Psoas muscle (tissue), 8 donors: ENCODE results near the gene SPACDR. TPM values are rescaled to one million over a fixed set of nuclear protein-coding genes. Genes with fewer than 3 reads are reported as not detected.
"Not testable (repeated sequence)": the region's sequence is repeated elsewhere in the genome, so short reads cannot be mapped to it uniquely, and the experiment has no call there.

Experiments
- ATAC-seq, 4 donors: fragments of 200-7000 bp; cut with Tn5 transposase; one replicate each; pipeline ENCODE4 v1.9.1; 2020; ENCODE audit warnings: moderate library complexity in 3 of 4, mild to moderate bottlenecking in 2 of 4
- DNase-seq, 2 donors: peaks; one replicate each; pipeline ENCODE4 v3.0.0-alpha.2; 2020
- H3K27ac ChIP-seq: fragments of 200-600 bp; one replicate; pipeline ENCODE4 v1.8.0; 2022
- H3K27me3 ChIP-seq, 3 donors: fragments of 200-600 bp in 1 of 3; one replicate each; pipeline versions ENCODE4 v1.6.1 to v1.8.0; 2013 to 2022; ENCODE audit warnings: low read length in 2 of 3, mild to moderate bottlenecking in 2 of 3, moderate library complexity in 1 of 3; ENCODE audit not compliant: insufficient read depth in 3 of 3
- H3K36me3 ChIP-seq, 2 donors: fragments of 200-600 bp in 1 of 2; one replicate each; pipeline versions ENCODE4 v1.6.1 to v1.8.0; 2013 to 2022; ENCODE audit warnings: low read depth in 1 of 2, mild to moderate bottlenecking in 1 of 2, moderate library complexity in 1 of 2; ENCODE audit not compliant: insufficient read depth in 1 of 2
- H3K4me1 ChIP-seq: fragments of 200-600 bp; one replicate; pipeline ENCODE4 v1.8.0; 2022
- H3K4me3 ChIP-seq: fragments of 200-600 bp; one replicate; pipeline ENCODE4 v1.8.0; 2022; ENCODE audit warnings: mild to moderate bottlenecking
- H3K9me3 ChIP-seq: fragments of 200-600 bp; one replicate; pipeline ENCODE4 v1.8.0; 2022
- CTCF ChIP-seq: fragments of 200-600 bp; IDR thresholded peaks from one replicate; pipeline ENCODE4 v1.8.0; 2022; ENCODE audit warnings: antibody characterized with exemption
- WGBS, 3 donors: extraction: QIAGEN DNeasy Blood & Tissue Kit; methylation state at CpG; one replicate each; pipeline versions ENCODE4 v1.1.6 to v1.1.7; 2013; 5-methylcytosine and 5-hydroxymethylcytosine counted together
- intact Hi-C, 2 donors: fragments of 100-400 bp; cut with DNase I; formaldehyde crosslinking; loops; one replicate each; pipeline versions ENCODE4 v1.11.0 to v1.14.2; 2022
- polyA plus RNA-seq, 3 donors: library from polyadenylated mRNA; stranded (reverse); fragments of 200-250 nt; gene quantifications; one replicate each; pipeline ENCODE4 v1.2.3, GENCODE V29; 2013
- total RNA-seq, 4 donors: library from RNA; stranded (reverse); fragmentation: NEBNext Ultra II Directional in 2 of 4; extraction: Animal tissue kit (Norgen Biotek cat#: 25700) in 2 of 4; gene quantifications; one replicate each; pipeline versions ENCODE4 v1.2.1 to v1.2.4, GENCODE V29; 2021 to 2023
- donor health status: healthy with polysubstance abuse.
- donor health status: DM: no; HTN: no; CAD: no; lungs with moderate emphysema.
- donor health status: Bipolar disorder and iron deficiency.
- donor health status: healthy.
- donor health status: DM: yes; HTN: yes; CAD: no.
- donor health status: DM: no; HTN: no; CAD: no.
- donor health status: DM: no; HTN: no; CAD: no.
- donor health status: DM: yes; HTN: yes; CAD: no.

Gene SPACDR
- total and polyA plus RNA-seq, 7 donors = 0.17 to 0.25 TPM; not detected in 5

- no peak overlapping the region for H3K27ac ChIP-seq
- ATAC-seq (no peak), DNase-seq (no peak)
- H3K36me3 ChIP-seq = no peaks in the 10 kb centered on the region
- H3K4me3 ChIP-seq = no peak overlapping the region
- H3K27me3 ChIP-seq = no peaks in the 10 kb centered on the region
- intact Hi-C loops = no loop called here
- no peak for TF ChIP-seq CTCF
- no peaks in the 10 kb centered on the region for H3K4me1 ChIP-seq
- 77 to 86% (median 78%) methylated on average over 3 of the region's 3 CpGs for WGBS, 3 donors
- no peaks in the 10 kb centered on the region for H3K9me3 ChIP-seq
Observed at GRCh38 chr7:100452513-100452912, 11.5 kb downstream of the SPACDR start.

DNA sequence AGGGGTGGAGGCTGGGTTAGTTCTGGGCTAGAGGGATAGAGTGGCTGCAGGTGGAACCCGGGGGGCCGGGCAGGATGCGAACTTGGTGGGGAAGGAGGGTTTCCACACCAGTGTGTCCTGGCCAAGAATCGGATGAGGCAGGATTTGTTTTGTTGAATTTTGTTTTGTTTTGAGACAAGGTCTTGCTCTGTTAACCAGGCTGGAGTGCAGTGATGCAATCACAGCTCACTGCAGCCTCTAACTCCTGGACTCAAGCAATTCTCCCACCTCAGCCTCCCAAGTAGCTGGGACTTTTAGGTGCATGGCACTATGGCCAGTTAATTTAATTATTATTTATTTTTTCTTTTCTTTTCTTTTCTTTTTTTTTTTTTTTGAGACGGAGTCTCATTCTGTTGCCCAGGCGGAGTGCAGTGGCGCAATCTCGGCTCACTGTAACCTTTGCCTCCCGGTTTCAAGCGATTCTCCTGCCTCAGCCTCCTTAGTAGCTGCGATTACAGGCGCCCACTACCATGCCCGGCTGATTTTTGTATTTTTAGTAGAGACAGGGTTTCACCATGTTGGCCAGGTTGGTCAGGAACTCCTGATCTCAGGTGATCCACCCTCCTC lies 14.8 kb downstream of the SPACDR start:
- 83 to 88% (median 83%) methylated on average over 13 of the region's 13 CpGs for WGBS, 3 donors

DNA sequence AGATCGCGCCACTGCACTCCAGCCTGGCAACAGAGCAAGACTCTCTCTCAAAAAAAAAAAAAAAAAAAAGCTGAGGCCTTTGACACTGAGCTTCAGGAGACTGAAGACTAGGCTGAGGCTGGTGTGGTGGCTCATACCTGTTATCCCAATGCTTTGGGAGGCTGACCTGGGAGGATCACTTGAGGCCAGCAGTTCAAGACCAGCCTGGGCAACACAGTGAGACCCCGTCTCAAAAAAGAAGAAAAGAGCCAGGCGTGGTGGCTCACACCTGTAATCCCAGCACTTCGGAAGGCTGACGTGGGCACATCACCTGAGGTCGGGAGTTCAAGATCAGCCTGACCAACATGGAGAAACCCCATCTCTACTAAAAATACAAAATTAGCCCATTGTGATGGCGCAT lies 16.7 kb downstream of the SPACDR start:
- H3K27ac ChIP-seq, H3K9me3 ChIP-seq, H3K27me3 ChIP-seq, H3K4me3 ChIP-seq, H3K4me1 ChIP-seq, ATAC-seq, H3K36me3 ChIP-seq, intact Hi-C loops: not testable (repeated sequence)
- peak in 1 of 2 donors; percentile 2 for DNase-seq
- WGBS, 3 donors = 96 to 97% (median 96%) methylated on average over 8 of the region's 8 CpGs

More for the DNA sequence above, 14.8 kb downstream of the SPACDR start:
- H3K27ac ChIP-seq = no peak overlapping the region
- DNase-seq = peak in 1 of 2 donors; percentile 4
- ATAC-seq = no peak
- H3K27me3 ChIP-seq = no peaks in the 10 kb centered on the region
- H3K36me3 ChIP-seq = no peaks in the 10 kb centered on the region
- H3K4me1 ChIP-seq = peaks cover 2% of the 10 kb centered on the region
- no peak overlapping the region for H3K4me3 ChIP-seq
- no peaks in the 10 kb centered on the region for H3K9me3 ChIP-seq
- intact Hi-C loops = no loop called here
- TF ChIP-seq CTCF = no peak

DNA sequence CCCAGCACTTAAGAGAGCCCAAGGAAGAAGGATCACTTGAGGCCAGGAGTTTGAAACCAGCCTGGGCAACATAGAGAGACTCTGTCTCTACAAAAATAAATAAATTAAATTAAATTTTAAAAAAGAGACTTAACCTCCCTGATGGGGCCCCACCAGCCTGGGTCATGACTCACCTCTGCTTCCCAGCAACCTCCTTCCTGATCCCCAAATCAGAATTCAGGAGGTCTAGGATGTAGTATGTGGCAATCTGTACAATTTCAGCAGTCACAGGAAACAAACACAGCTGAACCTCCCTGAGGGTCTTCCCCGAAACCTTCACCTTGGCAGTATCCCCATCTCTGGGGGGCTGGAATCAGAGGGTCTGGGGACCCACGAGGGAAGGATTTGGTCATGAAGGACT lies 18.0 kb downstream of the SPACDR start:
- H3K36me3 ChIP-seq = no peaks in the 10 kb centered on the region
- H3K27me3 ChIP-seq = no peaks in the 10 kb centered on the region
- intact Hi-C loops = no loop called here
- 61 to 74% (median 72%) methylated on average over 2 of the region's 2 CpGs for WGBS, 3 donors
- ATAC-seq = no peak
- peak overlapping the region; percentile 36 for H3K27ac ChIP-seq
- no peaks in the 10 kb centered on the region for H3K9me3 ChIP-seq
- TF ChIP-seq CTCF = no peak
- H3K4me1 ChIP-seq = peaks cover 3% of the 10 kb centered on the region
- peak in 1 of 2 donors; percentile 2 for DNase-seq
- no peak overlapping the region for H3K4me3 ChIP-seq

- no peak for DNase-seq
Observed at GRCh38 chr7:100444311-100445278, 19.5 kb downstream of the SPACDR start.

More at GRCh38 chr7:100444311-100445278, 19.5 kb downstream of the SPACDR start:
- 28 to 34% (median 32%) methylated on average over 14 of the region's 14 CpGs for WGBS, 3 donors
- H3K4me1 ChIP-seq = peaks cover 3% of the 10 kb centered on the region
- ATAC-seq = peak; percentile 47 to 66 (median 54)
- no peaks in the 10 kb centered on the region for H3K36me3 ChIP-seq
- no peaks in the 10 kb centered on the region for H3K27me3 ChIP-seq
- H3K27ac ChIP-seq = peak overlapping the region; percentile 68
- no peak for TF ChIP-seq CTCF
- no peaks in the 10 kb centered on the region for H3K9me3 ChIP-seq
- intact Hi-C loops = no loop called here
- no peak overlapping the region for H3K4me3 ChIP-seq
